ENCODE measurements around the gene NHSL2.
A peak's percentile ranks its signal among the peaks of the same experiment; 100 is the strongest.

Gene NHSL2

GRCh38 chrX:72005046-72005445 is 94.4 kb downstream of the NHSL2 start:
- intact Hi-C loops (cut with DNase I) = no loop called here
- no peak for DNase-seq

GRCh38 chrX:72006461-72006860 is 95.8 kb downstream of the NHSL2 start:
- peak in 1 of 42 donors; percentile 2 for DNase-seq
- intact Hi-C loops (cut with DNase I) = no loop called here

GRCh38 chrX:72009731-72010130 is 99.1 kb downstream of the NHSL2 start:
- peak in 1 of 42 donors; percentile 4 for DNase-seq
- intact Hi-C loops (cut with DNase I) = no loop called here

GRCh38 chrX:72011734-72012133 is 101.1 kb downstream of the NHSL2 start:
- no peak for DNase-seq
- intact Hi-C loops (cut with DNase I) = no loop called here

GRCh38 chrX:72015383-72015782 is 104.7 kb downstream of the NHSL2 start:
- intact Hi-C loops (cut with DNase I) = loop anchor here (5.0 kb wide), 1 partner anchor 107 kb away; no protein-coding TSS in a partner anchor
- DNase-seq = no peak

GRCh38 chrX:72016881-72017783 is 106.5 kb downstream of the NHSL2 start:
- no peak for DNase-seq
- intact Hi-C loops (cut with DNase I) = loop anchor here (5.0 kb wide), 1 partner anchor 105 kb away; no protein-coding TSS in a partner anchor

GRCh38 chrX:72018277-72019112 is 107.8 kb downstream of the NHSL2 start:
- peak; percentile 33 to 91 (median 80) for DNase-seq
- intact Hi-C loops (cut with DNase I) = loop anchor here (5.0 kb wide), 1 partner anchor 104 kb away; no protein-coding TSS in a partner anchor

- no peak for DNase-seq
- intact Hi-C loops (cut with DNase I) = loop anchor here (5.0 kb wide), 1 partner anchor 103 kb away; no protein-coding TSS in a partner anchor
These were observed 108.8 kb downstream of the NHSL2 start for GRCh38 chrX:72019487-72019886.

GRCh38 chrX:72020204-72020603 is 109.6 kb downstream of the NHSL2 start:
- no peak for DNase-seq
- intact Hi-C loops (cut with DNase I) = no loop called here

- intact Hi-C loops (cut with DNase I) = no loop called here
- no peak for DNase-seq
These were observed 110.1 kb downstream of the NHSL2 start for GRCh38 chrX:72020788-72021187.

GRCh38 chrX:72021975-72022374 is 111.3 kb downstream of the NHSL2 start:
- intact Hi-C loops (cut with DNase I) = no loop called here

GRCh38 chrX:72023071-72023470 is 112.4 kb downstream of the NHSL2 start:
- no peak for DNase-seq
- intact Hi-C loops (cut with DNase I) = no loop called here

More at GRCh38 chrX:72021975-72022374, 111.3 kb downstream of the NHSL2 start:
- no peak for DNase-seq

GRCh38 chrX:72025236-72025770 is 114.7 kb downstream of the NHSL2 start:
- DNase-seq = no peak
- intact Hi-C loops (cut with DNase I) = no loop called here

GRCh38 chrX:72026341-72027023 is 115.8 kb downstream of the NHSL2 start:
- peak in 2 of 42 donors; percentile 19 to 23 for DNase-seq

GRCh38 chrX:72027024-72027913 is 116.6 kb downstream of the NHSL2 start:
- no peak for DNase-seq
- intact Hi-C loops (cut with DNase I) = no loop called here

More at GRCh38 chrX:72026341-72027023, 115.8 kb downstream of the NHSL2 start:
- intact Hi-C loops (cut with DNase I) = no loop called here

- DNase-seq = no peak
- intact Hi-C loops (cut with DNase I) = no loop called here
These were observed 117.3 kb downstream of the NHSL2 start for GRCh38 chrX:72027914-72028307.

GRCh38 chrX:72028701-72029470 is 118.2 kb downstream of the NHSL2 start:
- DNase-seq = no peak
- intact Hi-C loops (cut with DNase I) = no loop called here

Data from head of caudate nucleus (tissue), 42 donors.